H1 (cell line): ENCODE measurements around the gene LRRC4C. TPM values are rescaled to one million over a fixed set of nuclear protein-coding genes. Genes with fewer than 3 reads are reported as not detected.

ENCODE experiments used
- CTCF ChIA-PET: fragments of 300-600 bp; sonication (Branson Sonifier 250); formaldehyde crosslinking; loops from one replicate; lab custom pipeline; 2021; ENCODE audit not compliant: partially characterized antibody; lab: Charles Lee
- POLR2A ChIA-PET: fragments of 300-600 bp; sonication (Branson Sonifier 250); formaldehyde crosslinking; loops from one replicate; lab custom pipeline; 2021; ENCODE audit warnings: inconsistent platforms; ENCODE audit not compliant: partially characterized antibody; lab: Charles Lee
- DNase-seq, 2 experiments: peaks; one replicate each; pipeline versions ENCODE4 v3.0.0 to v3.0.0-alpha.2; 2010 to 2022; ENCODE audit warnings: low spot score in 2 of 2, low read depth in 1 of 2, mixed read lengths in 1 of 2
- FAIRE-seq: peaks from 2 replicates; lab custom pipeline; 2011; peaks lifted over from hg19 to GRCh38; lab: Jason Lieb, UNC
- H2AFZ ChIP-seq: 2 replicates; pipeline ENCODE4 v1.8.1; 2012; ENCODE audit warnings: low read length, inconsistent platforms
- H2AK5ac ChIP-seq: 2 replicates; pipeline ENCODE4 v1.6.1; 2013; ENCODE audit warnings: low read depth, low read length
- H2BK120ac ChIP-seq: replicated peaks from 2 replicates; pipeline ENCODE3; 2013; ENCODE audit warnings: low read depth, low read length, inconsistent platforms
- H2BK12ac ChIP-seq: 2 replicates; pipeline ENCODE4 v1.6.1; 2013; ENCODE audit warnings: low read depth, low read length
- H2BK15ac ChIP-seq: 2 replicates; pipeline ENCODE4 v1.6.1; 2013; ENCODE audit warnings: low read length
- H2BK20ac ChIP-seq: 2 replicates; pipeline ENCODE4 v1.6.1; 2013; ENCODE audit warnings: low read length
- H2BK5ac ChIP-seq: 2 replicates; pipeline ENCODE4 v1.6.1; 2013; ENCODE audit warnings: low read depth, low read length
- H3K14ac ChIP-seq: 2 replicates; pipeline ENCODE4 v1.6.1; 2013; ENCODE audit warnings: inconsistent platforms; ENCODE audit not compliant: insufficient read length
- H3K18ac ChIP-seq: 2 replicates; pipeline ENCODE4 v1.6.1; 2013; ENCODE audit warnings: low read length; ENCODE audit errors: extremely low read depth
- H3K23ac ChIP-seq: 2 replicates; pipeline ENCODE4 v1.6.1; 2013; ENCODE audit warnings: inconsistent platforms; ENCODE audit not compliant: insufficient read length
- H3K23me2 ChIP-seq: 2 replicates; pipeline ENCODE4 v1.6.1; 2013; ENCODE audit warnings: low read depth, low read length
- H3K27ac ChIP-seq: 2 replicates; pipeline ENCODE4 v1.6.1; 2011; ENCODE audit warnings: low read depth, low read length, inconsistent platforms
- H3K27me3 ChIP-seq, 4 experiments: replicated peaks in 1 of 4; 1 replicate in 1 of 4; 2 replicates in 3 of 4; pipeline versions ENCODE4 v1.6.1 to v1.8.1; 2011 to 2013; ENCODE audit warnings: low read length in 3 of 4, mild to moderate bottlenecking in 3 of 4, inconsistent platforms in 2 of 4, mixed read lengths in 2 of 4, moderate library complexity in 1 of 4; ENCODE audit not compliant: control insufficient read depth in 3 of 4, insufficient read depth in 3 of 4; ENCODE audit errors: extremely low read depth in 1 of 4
- H3K36me3 ChIP-seq, 4 experiments: 2 replicates each; pipeline versions ENCODE4 v1.6.1 to v1.8.1; 2011 to 2013; ENCODE audit warnings: mild to moderate bottlenecking in 4 of 4, low read length in 3 of 4, moderate library complexity in 2 of 4, control low read depth in 1 of 4, inconsistent platforms in 1 of 4; ENCODE audit not compliant: insufficient read depth in 4 of 4, control insufficient read depth in 2 of 4
- H3K4ac ChIP-seq: replicated peaks from 2 replicates; pipeline ENCODE3; 2013; ENCODE audit warnings: low read length, low read depth, mixed read lengths, inconsistent platforms; ENCODE audit not compliant: insufficient read length
- H3K4me1 ChIP-seq, 4 experiments: replicated peaks in 1 of 4; 1 replicate in 1 of 4; 2 replicates in 3 of 4; pipeline versions ENCODE4 v1.6.1 to v1.8.1; 2011 to 2013; ENCODE audit warnings: low read length in 3 of 4, inconsistent platforms in 2 of 4, mixed read lengths in 1 of 4; ENCODE audit not compliant: insufficient read depth in 4 of 4, control insufficient read depth in 3 of 4
- H3K4me2 ChIP-seq, 2 experiments: 2 replicates each; pipeline versions ENCODE4 v1.6.1 to v1.8.1; 2011 to 2013; ENCODE audit warnings: low read depth in 2 of 2, low read length in 2 of 2, control low read depth in 1 of 2, inconsistent platforms in 1 of 2, mild to moderate bottlenecking in 1 of 2; ENCODE audit not compliant: insufficient read depth in 1 of 2
- H3K4me3 ChIP-seq, 4 experiments: fragments of 200-600, 300-600 bp in 1 of 4; sonication (generic), shearing (Covaris generic), sonication (Bioruptor Twin) in 1 of 4; 2 replicates each; pipeline versions ENCODE4 v1.5.1 to v1.8.1; 2011 to 2016; ENCODE audit warnings: low read length in 4 of 4, low read depth in 3 of 4, control low read depth in 2 of 4, inconsistent platforms in 2 of 4, mild to moderate bottlenecking in 2 of 4, mixed read lengths in 1 of 4, moderate library complexity in 1 of 4; ENCODE audit not compliant: insufficient read depth in 2 of 4; ENCODE audit errors: extremely low read depth in 1 of 4
- H3K56ac ChIP-seq: replicated peaks from 2 replicates; pipeline ENCODE3; 2013; ENCODE audit warnings: low read depth, mild to moderate bottlenecking, mixed read lengths, low read length, inconsistent platforms; ENCODE audit not compliant: insufficient read length
- H3K79me1 ChIP-seq: 2 replicates; pipeline ENCODE4 v1.6.1; 2013; ENCODE audit warnings: low read depth, low read length, control low read depth
- H3K79me2 ChIP-seq, 2 experiments: 2 replicates each; pipeline versions ENCODE4 v1.6.1 to v1.8.1; 2012 to 2013; ENCODE audit warnings: low read length in 2 of 2, mild to moderate bottlenecking in 2 of 2, inconsistent platforms in 1 of 2; ENCODE audit not compliant: insufficient read depth in 2 of 2, control insufficient read depth in 1 of 2
- H3K9ac ChIP-seq, 4 experiments: replicated peaks in 1 of 4; 1 replicate in 1 of 4; 2 replicates in 3 of 4; pipeline versions ENCODE4 v1.6.1 to v1.8.1; 2011 to 2013; ENCODE audit warnings: low read depth in 3 of 4, low read length in 3 of 4, control low read depth in 2 of 4, mild to moderate bottlenecking in 2 of 4, moderate library complexity in 2 of 4, inconsistent platforms in 1 of 4; ENCODE audit errors: extremely low read depth in 1 of 4
- H3K9me3 ChIP-seq, 2 experiments: 2 replicates each; pipeline versions ENCODE4 v1.6.1 to v1.8.1; 2012 to 2013; ENCODE audit warnings: mild to moderate bottlenecking in 2 of 2, moderate library complexity in 2 of 2, control low read depth in 1 of 2, inconsistent platforms in 1 of 2, low read depth in 1 of 2, low read length in 1 of 2, mixed read lengths in 1 of 2; ENCODE audit not compliant: insufficient read depth in 2 of 2
- H4K20me1 ChIP-seq, 2 experiments: replicated peaks in 1 of 2; 2 replicates each; pipeline versions ENCODE3 to v1.8.1; 2011 to 2013; ENCODE audit warnings: inconsistent platforms in 2 of 2, low read length in 2 of 2, mild to moderate bottlenecking in 1 of 2; ENCODE audit not compliant: insufficient read depth in 2 of 2, control insufficient read depth in 1 of 2
- H4K5ac ChIP-seq: 2 replicates; pipeline ENCODE4 v1.6.1; 2013; ENCODE audit warnings: low read length, low read depth, mixed read lengths, inconsistent platforms; ENCODE audit not compliant: insufficient read length
- H4K8ac ChIP-seq: 2 replicates; pipeline ENCODE4 v1.8.0; 2013; ENCODE audit warnings: mild to moderate bottlenecking, moderate library complexity, low read length, inconsistent platforms; ENCODE audit not compliant: insufficient read depth; ENCODE audit errors: extremely low read depth
- H4K91ac ChIP-seq: replicated peaks from 2 replicates; pipeline ENCODE3; 2013; ENCODE audit warnings: low read length, mixed read lengths, inconsistent platforms; ENCODE audit not compliant: insufficient read length
- CHD2 ChIP-seq: IDR thresholded peaks from 2 replicates; pipeline ENCODE4 v1.6.1; 2012; ENCODE audit warnings: low read length, improper control_type of control experiment
- FOSL1 ChIP-seq: IDR thresholded peaks from 2 replicates; pipeline ENCODE4 v1.6.1; 2011; ENCODE audit warnings: mild to moderate bottlenecking, low read depth, low read length, moderate library complexity; ENCODE audit not compliant: insufficient read depth
- JUN ChIP-seq: IDR thresholded peaks from 2 replicates; pipeline ENCODE4 v1.6.1; 2011; ENCODE audit warnings: low read depth, mild to moderate bottlenecking, improper control_type of control experiment, low read length
- JUND ChIP-seq: IDR thresholded peaks from 2 replicates; pipeline ENCODE4 v1.6.1; 2011; ENCODE audit warnings: mild to moderate bottlenecking, improper control_type of control experiment, low read length
- NRF1 ChIP-seq: IDR thresholded peaks from 2 replicates; pipeline ENCODE4 v1.6.1; 2011; ENCODE audit warnings: mild to moderate bottlenecking, low read depth, low read length, improper control_type of control experiment
- POLR2AphosphoS5 ChIP-seq: IDR thresholded peaks from 2 replicates; pipeline ENCODE4 v1.6.1; 2011; ENCODE audit warnings: low read depth, low read length
- POU5F1 ChIP-seq: IDR thresholded peaks from 2 replicates; pipeline ENCODE4 v1.6.1; 2011; ENCODE audit warnings: low read depth, mild to moderate bottlenecking, low read length, moderate library complexity
- SP1 ChIP-seq: IDR thresholded peaks from 2 replicates; pipeline ENCODE4 v1.6.1; 2011; ENCODE audit warnings: low read depth, low read length
- TAF7 ChIP-seq: optimal IDR thresholded peaks from 2 replicates; pipeline ENCODE3; 2011; ENCODE audit warnings: low read depth, mild to moderate bottlenecking, inconsistent platforms, low read length, moderate library complexity, borderline replicate concordance
- TCF12 ChIP-seq: IDR thresholded peaks from 2 replicates; pipeline ENCODE4 v1.6.1; 2011; ENCODE audit warnings: low read depth, mild to moderate bottlenecking, low read length
- WGBS, 2 experiments: shearing (Covaris generic) in 1 of 2; methylation state at CpG; one replicate each; pipeline versions ENCODE4 v1.1.6 to v1.1.7; 2013 to 2015; ENCODE audit warnings: low lambda C conversion rate in 2 of 2, mixed read lengths in 2 of 2, inconsistent platforms in 1 of 2, low coverage in 1 of 2, missing lambda C conversion rate in 1 of 2; ENCODE audit not compliant: insufficient replicate concordance in 2 of 2, insufficient coverage in 1 of 2, insufficient read length in 1 of 2; ENCODE audit errors: extremely low coverage in 1 of 2, missing lambda C conversion rate in 1 of 2; 5-methylcytosine and 5-hydroxymethylcytosine counted together
- polyA plus RNA-seq, 7 experiments: library from polyadenylated mRNA; depleted of rRNA in 3 of 7; stranded (reverse) in 5 of 7; unstranded in 2 of 7; fragments of >200 nt in 5 of 7; fragments of 200-250 nt in 2 of 7; gene quantifications; 1 replicate in 5 of 7; 2 replicates in 1 of 7; 4 replicates in 1 of 7; pipeline versions ENCODE4 v1.2.1 to v1.2.3, GENCODE V29; 2011 to 2013; ENCODE audit warnings: missing spikeins in 2 of 7, mixed read lengths in 2 of 7
- total RNA-seq: library from RNA; stranded (reverse); fragmentation: NEBNext Ultra II Directional; extraction: Animal tissue kit (Norgen Biotek cat#: 25700); gene quantifications from 2 replicates; pipeline ENCODE4 v1.2.1, GENCODE V29; 2021
- TF ChIP-seq, protein P1 (sequence below), 3 experiments: IDR thresholded peaks; 1 replicate in 2 of 3; 2 replicates in 1 of 3; pipeline versions ENCODE4 v1.5.1 to v1.6.1; 2011; ENCODE audit warnings: low read length in 3 of 3, mild to moderate bottlenecking in 3 of 3, inconsistent platforms in 2 of 3, low read depth in 1 of 3, moderate library complexity in 1 of 3; ENCODE audit not compliant: insufficient read depth in 1 of 3; ENCODE audit errors: control extremely low read depth in 1 of 3

The LRRC4C gene
- total and polyA plus RNA-seq, 2 of the 8 experiments (the other 6 are each of a cell fraction or from before 2014, with no cell fraction given) = 0.23 to 2.2 TPM

DNA sequence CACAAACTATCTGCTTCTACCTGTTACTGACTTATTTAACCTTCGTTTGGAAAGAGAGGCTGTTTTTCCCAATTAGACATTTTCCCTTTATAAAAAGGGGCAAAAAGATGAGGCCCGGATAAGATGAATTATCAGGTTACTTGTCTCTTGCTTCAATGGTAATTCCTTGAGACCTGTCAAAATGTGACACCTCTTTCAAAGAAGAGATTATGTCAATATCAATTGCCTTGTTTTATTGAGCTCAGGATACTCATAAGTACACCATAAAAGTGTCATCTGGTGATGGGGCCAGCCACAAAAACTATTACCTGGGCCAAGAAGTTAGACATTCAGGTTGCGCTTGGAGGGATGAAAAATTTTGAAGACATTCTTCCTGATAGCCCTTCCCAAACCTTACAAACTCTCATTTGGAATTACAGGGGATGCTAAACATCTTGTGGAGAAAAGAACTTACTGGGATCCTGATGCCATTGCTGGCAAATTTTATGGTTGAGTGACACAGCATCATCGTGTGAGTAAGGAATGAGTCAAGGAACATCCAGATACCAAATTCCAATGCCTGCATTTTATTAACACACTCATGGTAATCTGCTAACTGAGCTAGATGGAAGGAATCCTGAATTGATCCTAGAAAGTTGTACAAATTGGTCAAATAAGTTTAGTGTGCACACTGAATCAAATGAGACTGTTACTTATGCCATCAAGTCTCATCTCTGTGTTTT is 1071.2 kb downstream of the LRRC4C start:
- Histone ChIP-seq H3K36me3 (no peaks in the 10 kb centered on the region), H4K5ac (no peak overlapping the region), H2BK120ac (no peak overlapping the region), H2AFZ (0 out of 2 replicates have a peak overlapping the region, but pooled peaks have one; percentile 70), H3K9ac (no peak overlapping the region), H2AK5ac (no peak overlapping the region), H2BK12ac (no peak overlapping the region), H3K4me2 (no peak overlapping the region), H3K4me3 (no peak overlapping the region), H3K79me2 (no peaks in the 10 kb centered on the region), H3K56ac (no peak overlapping the region), H3K4me1 (no peaks in the 10 kb centered on the region), H4K20me1 (no peaks in the 10 kb centered on the region), H3K14ac (no peak overlapping the region), H3K79me1 (no peaks in the 10 kb centered on the region), H3K9me3 (no peaks in the 10 kb centered on the region), H2BK5ac (no peak overlapping the region), H3K27me3 (no peaks in the 10 kb centered on the region), H3K27ac (no peak overlapping the region), H3K4ac (no peak overlapping the region), H2BK15ac (no peak overlapping the region), H4K91ac (no peak overlapping the region), H3K18ac (no peak overlapping the region), H3K23ac (no peak overlapping the region), H2BK20ac (no peak overlapping the region), H4K8ac (no peak overlapping the region), H3K23me2 (no peaks in the 10 kb centered on the region)
- POLR2A ChIA-PET = no interaction called here
- 92% methylated on average over 4 of the region's 4 CpGs; no CpG with 5 or more reads in 1 of the 2 experiments for WGBS, 2 experiments
- CTCF ChIA-PET = interaction anchor here (1.0 kb wide), 1 partner anchor 15 kb away, joined by 3 read pairs; no protein-coding TSS in a partner anchor
- FAIRE-seq = no peak
- DNase-seq = no peak
- no peak for TF ChIP-seq FOSL1
- no peak for TF ChIP-seq JUN
- TF ChIP-seq POLR2AphosphoS5 = no peak
- TF ChIP-seq POU5F1 = no peak
- no peak for TF ChIP-seq NRF1
- no peak for TF ChIP-seq JUND
- TF ChIP-seq, protein P1, sequence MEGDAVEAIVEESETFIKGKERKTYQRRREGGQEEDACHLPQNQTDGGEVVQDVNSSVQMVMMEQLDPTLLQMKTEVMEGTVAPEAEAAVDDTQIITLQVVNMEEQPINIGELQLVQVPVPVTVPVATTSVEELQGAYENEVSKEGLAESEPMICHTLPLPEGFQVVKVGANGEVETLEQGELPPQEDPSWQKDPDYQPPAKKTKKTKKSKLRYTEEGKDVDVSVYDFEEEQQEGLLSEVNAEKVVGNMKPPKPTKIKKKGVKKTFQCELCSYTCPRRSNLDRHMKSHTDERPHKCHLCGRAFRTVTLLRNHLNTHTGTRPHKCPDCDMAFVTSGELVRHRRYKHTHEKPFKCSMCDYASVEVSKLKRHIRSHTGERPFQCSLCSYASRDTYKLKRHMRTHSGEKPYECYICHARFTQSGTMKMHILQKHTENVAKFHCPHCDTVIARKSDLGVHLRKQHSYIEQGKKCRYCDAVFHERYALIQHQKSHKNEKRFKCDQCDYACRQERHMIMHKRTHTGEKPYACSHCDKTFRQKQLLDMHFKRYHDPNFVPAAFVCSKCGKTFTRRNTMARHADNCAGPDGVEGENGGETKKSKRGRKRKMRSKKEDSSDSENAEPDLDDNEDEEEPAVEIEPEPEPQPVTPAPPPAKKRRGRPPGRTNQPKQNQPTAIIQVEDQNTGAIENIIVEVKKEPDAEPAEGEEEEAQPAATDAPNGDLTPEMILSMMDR (IDR thresholded peaks at IDR 0.05; ENCODE audit: control extremely low read depth in 1 of 3, insufficient read depth in 1 of 3, low read depth in 1 of 3, low read length in 3 of 3) = no peak
- TF ChIP-seq CHD2 = no peak
- no peak for TF ChIP-seq TAF7
- no peak for TF ChIP-seq TCF12
- no peak for TF ChIP-seq SP1
